Kidney epithelial cell (primary cell): ENCODE measurements around the gene CDH13. TPM values are rescaled to one million over a fixed set of nuclear protein-coding genes. Genes with fewer than 3 reads are reported as not detected.

Source experiments
- DNase-seq: peaks from one replicate; pipeline ENCODE4 v3.0.0-alpha.2; 2010; ENCODE audit warnings: low read depth
- H3K27me3 ChIP-seq: 2 replicates; pipeline ENCODE4 v1.6.0; 2011; ENCODE audit warnings: low read length; ENCODE audit not compliant: control insufficient read depth, insufficient read depth
- H3K36me3 ChIP-seq: 2 replicates; pipeline ENCODE4 v1.5.1; 2011; ENCODE audit warnings: low read length; ENCODE audit not compliant: control insufficient read depth, insufficient read depth
- H3K4me3 ChIP-seq: 2 replicates; pipeline ENCODE4 v1.5.1; 2011; ENCODE audit warnings: low read depth, mild to moderate bottlenecking, control low read depth, low read length
- total RNA-seq: library from RNA; depleted of rRNA; stranded (reverse); fragments of >200 nt; gene quantifications from 2 replicates; pipeline ENCODE4 v1.2.3, GENCODE V29; 2015
- TF ChIP-seq, protein P1 (sequence below): IDR thresholded peaks from 2 replicates; pipeline ENCODE4 v1.5.1; 2011; ENCODE audit warnings: mild to moderate bottlenecking, moderate library complexity, low read length, control low read depth, inconsistent platforms; ENCODE audit not compliant: insufficient read depth, poor library complexity, severe bottlenecking

Gene CDH13
- total RNA-seq, 1 donor from 2014 or later: 32.8 TPM

DNA sequence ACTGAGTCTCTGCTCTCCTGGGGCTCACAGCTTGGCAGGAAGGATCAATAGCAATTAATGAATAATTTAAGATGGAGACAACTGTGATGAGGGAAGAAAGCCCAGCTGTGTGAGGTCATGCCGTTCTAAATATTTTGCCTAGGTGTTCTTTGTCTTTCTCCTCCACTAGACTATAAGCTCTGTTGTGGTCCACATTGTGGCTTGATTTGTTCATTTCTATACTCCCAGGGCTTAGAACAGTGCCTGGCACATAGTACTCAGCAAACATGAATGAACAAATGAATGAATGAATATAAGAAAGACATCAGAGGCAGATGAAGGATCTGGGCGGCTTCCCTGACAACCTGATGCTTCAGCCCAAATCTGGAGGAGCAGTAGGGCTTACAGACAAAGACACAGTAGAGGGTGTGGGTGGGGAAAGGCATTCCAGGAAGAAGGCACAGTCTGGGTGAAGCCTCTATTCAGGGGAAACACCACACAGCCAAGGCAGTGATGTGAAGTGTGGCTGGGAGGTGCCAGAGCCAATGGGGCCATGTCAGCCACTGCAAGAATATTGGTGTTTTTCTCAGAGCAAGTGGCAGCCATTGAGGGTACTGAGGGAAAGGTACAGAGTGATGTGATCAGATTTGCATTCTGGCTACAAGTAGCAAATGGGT, 8.3 kb downstream of the CDH13 start:
- H3K27me3 ChIP-seq: no peaks in the 10 kb centered on the region
- H3K36me3 ChIP-seq: no peaks in the 10 kb centered on the region
- no peak for DNase-seq
- no peak overlapping the region for H3K4me3 ChIP-seq
- TF ChIP-seq, protein P1, sequence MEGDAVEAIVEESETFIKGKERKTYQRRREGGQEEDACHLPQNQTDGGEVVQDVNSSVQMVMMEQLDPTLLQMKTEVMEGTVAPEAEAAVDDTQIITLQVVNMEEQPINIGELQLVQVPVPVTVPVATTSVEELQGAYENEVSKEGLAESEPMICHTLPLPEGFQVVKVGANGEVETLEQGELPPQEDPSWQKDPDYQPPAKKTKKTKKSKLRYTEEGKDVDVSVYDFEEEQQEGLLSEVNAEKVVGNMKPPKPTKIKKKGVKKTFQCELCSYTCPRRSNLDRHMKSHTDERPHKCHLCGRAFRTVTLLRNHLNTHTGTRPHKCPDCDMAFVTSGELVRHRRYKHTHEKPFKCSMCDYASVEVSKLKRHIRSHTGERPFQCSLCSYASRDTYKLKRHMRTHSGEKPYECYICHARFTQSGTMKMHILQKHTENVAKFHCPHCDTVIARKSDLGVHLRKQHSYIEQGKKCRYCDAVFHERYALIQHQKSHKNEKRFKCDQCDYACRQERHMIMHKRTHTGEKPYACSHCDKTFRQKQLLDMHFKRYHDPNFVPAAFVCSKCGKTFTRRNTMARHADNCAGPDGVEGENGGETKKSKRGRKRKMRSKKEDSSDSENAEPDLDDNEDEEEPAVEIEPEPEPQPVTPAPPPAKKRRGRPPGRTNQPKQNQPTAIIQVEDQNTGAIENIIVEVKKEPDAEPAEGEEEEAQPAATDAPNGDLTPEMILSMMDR: no peak

DNA sequence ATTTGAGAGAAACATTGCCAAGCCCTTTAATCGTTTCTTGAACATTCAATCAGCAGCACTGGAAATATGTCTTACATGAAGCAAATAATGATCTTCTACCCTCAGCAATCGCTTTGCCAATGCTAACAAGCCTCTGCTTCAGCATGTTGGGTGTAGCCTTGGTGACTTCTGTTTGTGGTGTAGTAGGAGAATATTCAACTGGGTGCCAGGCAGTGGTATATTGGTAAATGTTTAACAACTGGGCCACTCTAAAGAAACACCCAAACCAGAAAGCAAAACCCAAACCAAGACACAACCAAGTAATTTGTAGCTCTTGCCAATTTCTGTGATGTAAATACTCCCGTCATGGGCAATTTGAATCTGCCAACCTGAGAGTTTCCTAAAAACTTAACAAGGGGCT, 9.7 kb downstream of the CDH13 start:
- TF ChIP-seq, protein P1: no peak
- no peak for DNase-seq
- H3K4me3 ChIP-seq: no peak overlapping the region
- no peaks in the 10 kb centered on the region for H3K27me3 ChIP-seq
- H3K36me3 ChIP-seq: no peaks in the 10 kb centered on the region

DNA sequence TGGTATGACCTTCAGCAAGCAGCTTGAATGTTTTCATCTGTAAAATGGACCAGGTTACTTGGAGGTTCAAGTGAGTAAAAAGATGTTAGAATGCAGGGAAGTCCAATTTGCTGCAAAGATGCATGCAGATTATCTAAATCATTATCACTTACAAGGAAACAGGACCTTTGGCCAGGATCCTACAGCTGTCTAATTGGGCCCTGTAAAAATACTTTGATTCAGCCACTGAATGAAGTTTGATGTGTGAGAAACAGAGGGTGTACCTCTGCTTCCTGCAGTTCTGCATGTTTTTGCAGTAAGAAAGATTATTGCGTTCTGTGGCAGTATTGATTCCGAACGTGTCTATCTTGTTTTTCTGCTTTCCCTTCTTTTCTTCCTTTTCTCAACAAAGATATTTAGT, 10.2 kb downstream of the CDH13 start:
- H3K36me3 ChIP-seq: no peaks in the 10 kb centered on the region
- H3K4me3 ChIP-seq: no peak overlapping the region
- no peaks in the 10 kb centered on the region for H3K27me3 ChIP-seq
- TF ChIP-seq, protein P1: no peak
- no peak for DNase-seq

DNA sequence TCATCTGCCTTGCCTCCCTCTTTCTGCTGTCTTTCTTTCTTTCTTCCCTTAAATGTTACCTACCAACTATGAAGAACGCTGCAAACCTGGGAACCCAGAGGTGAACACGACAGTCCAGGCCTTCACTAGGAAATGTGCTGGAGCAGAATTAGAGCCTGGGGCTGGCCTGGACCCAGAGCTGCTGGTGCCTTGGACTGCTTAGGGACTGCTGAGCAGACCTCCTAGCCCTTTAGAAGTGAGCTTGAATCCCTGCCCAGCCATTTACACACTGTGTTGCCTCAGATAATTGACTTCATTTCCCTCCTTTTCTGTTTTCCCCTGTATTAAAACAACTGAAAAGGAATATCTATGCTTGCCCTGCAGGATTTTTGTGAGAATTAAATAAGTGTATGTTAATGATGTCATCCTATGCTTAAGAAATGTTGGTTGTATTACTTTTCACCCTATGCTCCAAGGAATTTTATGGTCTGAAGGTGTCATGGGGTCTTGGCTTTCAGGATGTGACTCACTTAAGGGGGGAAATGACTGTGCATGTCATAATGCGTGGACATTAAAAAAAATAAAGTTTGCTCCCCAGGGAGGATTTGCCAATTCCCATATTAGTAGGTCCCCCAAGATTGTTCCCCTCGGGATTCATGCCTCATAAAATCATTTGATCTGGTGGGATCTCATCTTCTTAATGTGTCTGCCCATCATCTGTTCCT, 11.5 kb downstream of the CDH13 start:
- peak; percentile 83 for DNase-seq
- H3K36me3 ChIP-seq: no peaks in the 10 kb centered on the region
- H3K27me3 ChIP-seq: no peaks in the 10 kb centered on the region
- H3K4me3 ChIP-seq: no peak overlapping the region
- TF ChIP-seq, protein P1: no peak

DNA sequence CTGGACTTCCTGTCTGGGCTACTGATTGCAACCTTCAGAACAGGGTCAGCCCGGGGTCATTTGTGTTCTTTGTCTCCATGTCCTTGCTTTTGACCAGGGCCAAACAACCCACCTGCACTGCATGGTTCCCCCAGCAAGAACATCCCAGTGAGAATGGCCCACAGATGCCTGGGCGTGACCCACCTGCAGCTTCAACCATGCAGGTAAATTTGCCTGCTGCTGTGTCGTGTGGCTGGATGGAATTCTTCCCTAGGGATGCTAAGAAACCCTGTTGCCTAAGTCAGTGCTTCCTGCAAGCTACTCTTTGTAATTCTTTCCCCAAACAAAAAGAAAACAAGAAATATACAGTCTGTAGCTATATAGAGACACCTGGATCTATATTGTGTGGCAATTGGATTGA, 12.5 kb downstream of the CDH13 start:
- Histone ChIP-seq H3K36me3 (no peaks in the 10 kb centered on the region), H3K27me3 (no peaks in the 10 kb centered on the region), H3K4me3 (no peak overlapping the region)
- TF ChIP-seq, protein P1: no peak
- DNase-seq: no peak
